RPMI7951 (cell line): ENCODE data around the gene AKAP5. TPM values are rescaled to one million over a fixed set of nuclear protein-coding genes. Genes with fewer than 3 reads are reported as not detected.

Source experiments
- total RNA-seq: library from RNA; depleted of rRNA; stranded (reverse); fragments of >200 nt; shearing (Covaris generic); gene quantifications from 2 replicates; pipeline ENCODE4 v1.2.3, GENCODE V29; 2014; rRNA removed

Gene AKAP5
- total RNA-seq, 1 experiment from 2014 or later, result 0.36 TPM

Other genes starting within 250 kb of the AKAP5 start
- gene ESR2, start 171.1 kb upstream of the AKAP5 start, total RNA-seq, result 0.10 and 0.12 TPM in 2 replicates
- gene MTHFD1, start 77.1 kb upstream of the AKAP5 start, total RNA-seq, result 39.2 and 46.5 TPM in 2 replicates
- gene ZBTB25, start 38.3 kb downstream of the AKAP5 start, total RNA-seq, result 3.8 and 8.3 TPM in 2 replicates
- 28.0 and 33.0 TPM in 2 replicates for gene ZBTB1, start 39.3 kb downstream of the AKAP5 start, total RNA-seq
- 10.0 and 11.2 TPM in 2 replicates for gene HSPA2, start 75.2 kb downstream of the AKAP5 start, total RNA-seq
- 0.48 and 0.78 TPM in 2 replicates for gene PPP1R36, start 84.5 kb downstream of the AKAP5 start, total RNA-seq
- gene PLEKHG3, start 238.9 kb downstream of the AKAP5 start, total RNA-seq, result 1.8 and 1.9 TPM in 2 replicates